HG03159 (cell line): ENCODE measurements around the gene FN3KRP.

Experiments
- ATAC-seq: cut with Tn5 transposase; IDR thresholded peaks from one replicate; pipeline ENCODE4 v1.9.1; 2021; ENCODE audit warnings: mild to moderate bottlenecking, moderate library complexity; ENCODE audit not compliant: unreplicated experiment

Gene FN3KRP

GRCh38 chr17:82705756-82706155, 10.8 kb upstream of the FN3KRP start:
- no peak for ATAC-seq

DNA sequence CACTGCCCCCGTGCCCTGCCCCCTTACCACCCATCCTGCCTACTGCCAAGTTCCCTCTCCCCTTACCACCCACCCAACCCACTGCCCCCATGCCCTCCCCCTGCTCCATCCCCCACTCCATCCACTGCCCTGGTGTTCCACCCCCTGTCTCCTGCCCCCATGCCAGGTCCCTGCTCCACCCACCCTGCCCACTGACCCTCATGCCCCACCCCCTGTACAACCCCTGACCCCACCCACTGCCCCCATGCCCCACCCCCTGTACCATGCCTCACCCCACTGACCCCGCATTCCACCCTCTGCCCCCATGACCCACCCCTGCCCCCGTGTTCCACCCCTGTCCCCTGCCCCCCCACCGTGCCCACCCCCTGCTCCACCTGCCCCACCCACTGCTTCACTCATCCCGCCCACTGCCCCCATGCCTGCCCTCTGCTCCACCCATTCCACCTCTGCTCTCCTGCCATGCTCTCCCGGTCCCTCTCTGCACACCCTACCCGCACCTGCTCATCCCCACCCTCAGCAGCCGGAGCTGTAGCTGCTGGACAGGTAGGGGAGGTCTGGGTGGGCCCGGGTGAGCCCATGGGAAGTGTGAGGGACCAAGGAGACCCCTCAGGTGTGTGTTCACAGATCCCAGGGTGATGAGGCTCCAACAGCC, 7.4 kb upstream of the FN3KRP start:
- ATAC-seq: no peak

GRCh38 chr17:82709676-82710498, 6.6 kb upstream of the FN3KRP start:
- ATAC-seq: no peak

DNA sequence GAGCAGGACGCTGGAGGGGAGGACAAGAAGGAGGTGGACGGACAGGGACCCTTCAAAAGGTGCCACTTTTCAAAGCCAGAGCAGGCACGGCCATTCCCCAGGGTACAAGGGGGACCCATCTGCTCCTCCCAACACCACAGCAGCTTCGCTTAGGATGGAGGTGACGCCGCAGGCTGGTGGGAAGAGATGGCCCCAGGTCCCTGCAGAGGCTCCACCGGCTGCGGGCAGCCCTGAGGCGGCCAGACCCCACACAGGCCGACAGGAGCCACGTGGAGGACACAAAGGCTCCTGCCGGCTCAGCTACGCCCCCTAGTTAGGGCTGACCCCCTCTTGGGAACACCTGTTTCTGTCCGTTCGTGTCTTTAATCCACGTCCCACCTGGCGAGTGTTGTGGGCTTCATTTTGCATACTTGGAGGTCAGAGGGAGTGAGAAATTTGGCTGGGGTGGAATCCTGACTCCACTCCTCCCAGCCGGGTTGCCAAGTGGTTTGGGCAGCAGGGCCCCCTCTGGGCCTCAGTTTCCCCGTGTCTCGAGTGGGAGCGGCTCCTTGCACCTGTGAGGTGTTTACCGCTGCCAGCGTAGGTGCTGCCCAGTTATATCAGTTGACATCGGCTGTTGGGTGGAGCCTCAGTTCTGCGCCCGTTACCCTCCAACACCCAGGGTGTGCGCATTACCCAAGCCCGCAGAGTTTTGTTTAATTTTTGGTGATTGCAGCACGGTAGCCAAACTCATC, 5.8 kb upstream of the FN3KRP start:
- no peak for ATAC-seq

- no peak for ATAC-seq
Observed at GRCh38 chr17:82713071-82713723, 3.3 kb upstream of the FN3KRP start.

GRCh38 chr17:82718986-82719685, 2.6 kb downstream of the FN3KRP start:
- no peak for ATAC-seq

DNA sequence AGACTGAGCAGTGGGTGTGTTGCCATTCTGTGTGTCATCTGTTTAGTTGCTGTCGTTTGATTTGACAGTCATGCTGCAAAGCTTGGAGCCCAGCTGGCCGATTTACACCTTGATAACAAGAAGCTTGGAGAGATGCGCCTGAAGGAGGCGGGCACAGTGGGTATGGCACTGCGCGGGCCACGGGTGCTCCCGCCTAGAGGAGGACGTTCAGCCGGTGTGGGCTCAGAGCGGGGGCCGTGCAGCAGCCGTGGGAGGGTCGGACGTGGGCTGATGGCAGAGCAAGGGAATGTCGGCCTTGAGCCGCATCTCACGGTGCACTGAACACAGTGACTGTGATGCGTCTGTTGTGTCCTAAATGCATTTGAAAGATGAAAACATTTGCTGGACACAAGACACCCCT, 3.7 kb downstream of the FN3KRP start:
- no peak for ATAC-seq

DNA sequence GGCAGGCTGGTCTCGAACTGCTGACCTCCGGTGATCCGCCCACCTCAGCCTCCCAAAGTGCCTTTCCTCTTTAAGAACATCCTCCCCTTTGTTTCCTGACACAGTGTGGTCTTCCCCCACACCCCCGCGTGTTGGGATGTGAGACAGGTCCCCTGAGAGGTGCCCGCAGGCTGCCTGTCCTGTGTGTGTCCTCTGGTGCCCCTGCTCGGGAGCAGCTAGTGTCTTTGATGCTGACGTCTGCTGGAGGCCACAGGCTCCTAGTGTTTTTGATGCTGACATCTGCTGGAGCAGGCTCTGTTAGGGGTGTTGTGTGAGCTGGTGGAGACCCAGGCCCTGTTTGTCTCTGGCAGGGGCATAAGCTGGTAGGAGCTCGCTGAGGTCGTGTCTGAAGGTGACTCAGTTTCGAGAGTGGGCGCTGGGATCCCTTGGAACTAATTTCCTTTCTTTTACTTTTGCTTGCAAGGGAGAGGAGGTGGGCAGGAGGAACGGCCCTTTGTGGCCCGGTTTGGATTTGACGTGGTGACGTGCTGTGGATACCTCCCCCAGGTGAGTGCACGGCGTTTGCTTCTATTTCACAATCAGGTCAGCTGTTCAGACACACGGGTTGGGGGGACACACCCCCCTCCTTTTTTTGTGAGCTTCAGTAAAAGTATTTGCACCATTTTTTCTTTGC, 6.0 kb downstream of the FN3KRP start:
- ATAC-seq: no peak

- no peak for ATAC-seq
Observed at GRCh38 chr17:82723169-82723807, 6.8 kb downstream of the FN3KRP start.

- no peak for ATAC-seq
Observed at GRCh38 chr17:82726427-82726826, 9.9 kb downstream of the FN3KRP start.

GRCh38 chr17:82729479-82730260, 13.2 kb downstream of the FN3KRP start:
- no peak for ATAC-seq

DNA sequence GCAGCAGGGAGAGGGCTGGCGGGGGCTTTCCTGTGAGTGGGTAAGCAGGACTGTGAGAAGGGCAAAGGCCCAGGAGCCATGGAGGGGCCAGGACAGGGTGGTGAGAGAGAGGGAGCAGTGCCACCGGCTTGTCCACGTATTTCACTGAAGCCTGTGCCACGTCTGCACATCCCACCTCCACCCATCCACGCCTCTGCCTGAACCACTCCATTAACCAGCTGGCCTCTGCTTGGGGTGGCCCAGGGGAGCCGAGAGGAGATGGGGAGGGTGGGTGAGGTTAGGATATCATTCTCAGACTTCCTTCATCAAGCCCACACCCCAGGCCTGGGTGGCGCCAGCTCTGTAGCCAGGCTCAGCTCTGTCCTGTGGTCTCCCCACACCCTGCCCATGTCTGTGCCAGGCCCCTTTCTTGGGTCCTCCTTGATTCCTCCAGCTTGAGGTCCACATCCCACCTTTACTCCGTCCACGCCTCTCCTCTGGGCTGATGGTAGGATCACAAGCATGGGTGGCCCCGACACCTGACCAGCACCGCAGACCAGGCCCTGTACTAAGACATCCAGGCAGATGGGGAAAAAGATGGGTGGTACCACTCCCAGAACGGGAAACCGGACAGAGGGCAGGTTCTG, 15.7 kb downstream of the FN3KRP start:
- no peak for ATAC-seq

GRCh38 chr17:82734987-82735866, 18.7 kb downstream of the FN3KRP start, which contains the start of gene FN3K:
FN3K (plus strand) TSS chr17:82735615; CDS start chr17:82735637, 22 bp downstream.
- ATAC-seq: no peak

DNA sequence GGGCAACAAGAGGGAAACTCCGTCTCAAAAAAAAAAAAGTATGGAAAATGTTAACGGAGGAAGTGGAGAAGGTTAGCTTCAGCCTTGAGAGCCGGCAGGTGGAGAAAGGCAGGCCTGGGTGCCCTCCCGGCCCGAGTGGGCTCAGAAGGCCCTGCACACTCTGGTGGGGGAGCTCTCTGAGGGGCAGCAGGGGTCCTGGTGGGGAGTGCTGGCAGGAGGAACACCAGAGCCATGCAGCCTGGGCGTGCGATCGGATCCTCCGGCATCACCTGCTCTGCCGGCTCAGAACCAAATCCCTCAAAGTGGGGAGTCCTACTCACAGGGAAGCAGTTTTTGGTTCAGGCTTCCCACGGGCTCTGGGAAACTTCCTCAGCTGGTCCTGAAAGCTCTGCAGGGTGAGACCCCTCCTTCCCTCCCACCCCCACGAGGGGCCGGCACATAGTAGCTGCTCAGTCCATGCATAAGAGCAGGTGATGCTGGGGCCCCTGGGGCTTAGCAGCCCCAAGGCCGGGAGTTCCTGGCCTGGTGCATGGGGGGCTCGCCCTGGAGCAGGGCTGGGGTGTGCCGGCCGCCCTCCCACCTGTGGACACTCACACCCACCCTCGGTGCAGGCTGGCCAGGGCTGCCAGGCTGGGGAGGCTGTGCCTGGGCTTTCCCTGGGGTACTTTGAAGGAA, 20.1 kb downstream of the FN3KRP start:
- no peak for ATAC-seq

GRCh38 chr17:82737967-82738877, 21.7 kb downstream of the FN3KRP start:
- no peak for ATAC-seq
